ENCODE measurements around the gene STT3B.

The STT3B gene

DNA sequence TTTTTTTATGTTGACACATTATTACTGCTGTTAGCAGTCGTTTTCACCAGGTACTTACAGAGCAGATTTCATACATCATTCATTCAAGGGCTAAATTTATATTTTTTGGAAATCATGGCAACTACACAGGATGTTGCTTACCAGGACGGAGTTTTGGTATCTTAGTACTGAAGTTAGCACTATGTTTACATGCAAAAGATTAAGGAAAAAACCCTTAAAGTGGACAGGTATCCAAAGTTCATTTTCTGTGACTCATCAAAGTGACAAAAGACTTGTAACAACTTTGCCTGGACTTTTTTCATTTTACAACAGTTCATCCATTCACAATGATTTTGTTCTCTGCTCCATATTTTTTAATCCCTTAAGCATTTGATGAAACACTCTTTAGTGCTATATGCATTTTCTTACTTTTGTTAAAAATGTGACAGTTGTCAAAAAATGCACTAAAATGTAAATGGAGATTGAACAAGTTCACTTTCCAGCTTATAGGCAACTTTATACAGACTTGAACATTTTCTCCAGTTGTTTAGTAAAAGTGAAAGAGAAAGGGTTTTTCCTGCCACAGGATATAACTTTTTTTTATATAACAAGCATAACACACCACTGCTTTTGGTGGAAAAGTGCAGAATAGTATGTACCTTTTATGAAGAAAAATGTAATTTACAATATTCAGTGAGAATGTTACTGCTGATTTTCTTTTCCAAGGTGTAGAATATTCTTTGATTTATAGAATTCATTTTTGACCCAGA lies 104.1 kb downstream of the STT3B start:
- no peak overlapping the region for H3K4me3 ChIP-seq (ENCODE audit: low read depth, low read length)

DNA sequence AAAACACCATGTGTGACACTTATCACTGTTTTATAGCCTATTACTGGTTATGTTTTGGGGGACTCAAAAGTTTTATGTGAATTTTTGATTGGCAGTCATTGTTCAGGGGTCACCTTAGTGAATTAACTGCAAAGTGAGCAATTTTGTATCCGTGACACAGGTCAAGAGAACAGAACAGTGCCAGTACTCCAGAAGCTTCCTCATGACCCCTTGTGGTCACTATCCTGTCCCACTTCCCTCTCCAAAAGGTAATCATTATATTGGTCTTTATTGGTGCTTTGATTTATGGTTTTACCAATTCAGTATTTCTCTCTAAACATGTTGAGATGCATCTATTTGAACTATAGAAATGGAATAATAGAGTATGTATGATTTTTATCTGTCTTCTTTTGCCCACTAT lies 107.1 kb downstream of the STT3B start:
- H3K4me3 ChIP-seq (ENCODE audit: low read depth, low read length): no peak overlapping the region

DNA sequence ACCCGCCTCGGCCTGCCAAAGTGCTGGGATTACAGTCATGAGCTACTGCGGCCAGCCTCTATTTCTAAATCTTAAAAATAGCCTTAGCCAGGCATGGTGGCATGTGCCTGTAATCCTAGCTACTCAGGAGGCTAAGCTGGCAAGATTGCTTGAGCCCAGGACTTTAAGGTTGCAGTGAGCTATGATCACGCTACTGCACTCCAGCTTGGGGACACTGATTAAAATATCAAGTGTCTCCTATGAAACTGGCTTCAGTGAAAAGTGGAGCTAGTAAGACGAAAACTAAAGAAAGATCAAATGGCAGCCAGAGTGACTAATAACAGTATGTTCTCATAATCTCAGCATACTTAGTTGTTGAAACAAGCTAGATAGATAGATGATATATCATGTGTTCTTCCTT lies 112.5 kb downstream of the STT3B start:
- H3K4me3 ChIP-seq (ENCODE audit: low read depth, low read length): no peak overlapping the region

DNA sequence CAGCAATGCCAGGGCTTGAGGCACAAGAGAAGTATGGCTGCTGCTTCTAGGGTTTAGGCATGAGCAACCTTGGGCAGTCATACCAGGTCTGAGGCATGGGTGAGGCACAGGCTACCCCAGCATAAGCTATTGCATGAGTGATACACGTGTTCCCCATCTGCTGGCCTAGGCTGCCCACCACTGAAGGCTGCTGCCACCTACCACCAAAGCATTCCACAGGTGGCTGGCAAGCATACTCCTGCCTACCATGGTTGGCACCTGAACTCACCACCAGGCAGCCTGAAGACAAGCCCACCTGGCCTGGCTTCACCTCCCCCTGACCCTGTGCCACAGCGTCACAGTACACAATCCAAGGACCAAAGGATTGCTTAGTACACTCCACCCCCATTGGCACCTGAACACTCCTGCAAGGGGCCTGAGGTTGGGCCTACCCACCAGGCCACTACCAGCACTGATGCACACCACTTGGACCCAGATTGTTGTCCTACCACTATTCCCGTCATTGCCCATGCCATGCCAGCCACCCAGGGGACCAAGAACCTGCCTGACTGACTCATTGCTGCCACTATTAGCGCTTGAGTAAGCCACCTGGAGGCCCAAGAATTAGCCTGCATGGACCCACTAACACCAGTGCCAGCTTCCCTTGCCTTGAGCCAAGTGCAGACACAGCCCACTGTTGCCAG lies 115.7 kb downstream of the STT3B start:
- no peak overlapping the region for H3K4me3 ChIP-seq (ENCODE audit: low read depth, low read length)

DNA sequence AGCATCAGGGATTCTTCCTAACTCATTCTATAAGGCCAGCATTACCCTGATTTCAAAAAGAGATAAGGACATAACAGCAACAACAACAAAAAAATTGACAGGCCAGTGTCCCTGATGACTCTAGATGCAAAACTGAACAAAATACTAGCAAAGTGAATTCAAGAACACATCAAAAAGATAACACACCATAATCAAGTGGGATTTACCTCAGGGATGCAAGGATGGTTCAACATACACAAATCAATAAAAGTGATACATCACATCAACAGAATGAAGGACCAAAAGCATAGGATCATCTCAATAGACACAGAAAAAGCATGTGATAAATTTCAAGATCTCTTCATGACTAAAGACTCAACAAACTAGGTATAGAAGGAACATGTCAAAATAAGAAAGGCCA lies 119.6 kb downstream of the STT3B start:
- no peak overlapping the region for H3K4me3 ChIP-seq (ENCODE audit: low read depth, low read length)

DNA sequence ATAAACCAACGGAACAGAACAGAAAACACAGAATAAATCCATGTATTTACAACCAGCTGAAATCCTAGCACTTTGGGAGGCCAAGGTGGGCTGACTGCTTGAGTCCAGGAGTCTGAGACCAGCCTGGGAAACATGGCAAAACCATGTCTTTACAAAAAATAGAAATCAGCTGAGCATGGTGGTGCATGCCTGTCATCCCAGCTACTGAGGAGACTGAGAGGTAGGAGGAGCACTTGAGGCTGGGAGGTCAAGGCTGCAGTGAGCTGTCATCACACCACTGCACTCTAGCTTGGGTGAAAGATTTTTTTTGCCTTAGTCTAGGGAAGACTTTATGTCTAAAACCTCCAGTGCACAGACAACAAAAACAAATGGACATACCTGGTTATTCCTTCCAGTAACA lies 120.7 kb downstream of the STT3B start:
- no peak overlapping the region for H3K4me3 ChIP-seq (ENCODE audit: low read depth, low read length)

DNA sequence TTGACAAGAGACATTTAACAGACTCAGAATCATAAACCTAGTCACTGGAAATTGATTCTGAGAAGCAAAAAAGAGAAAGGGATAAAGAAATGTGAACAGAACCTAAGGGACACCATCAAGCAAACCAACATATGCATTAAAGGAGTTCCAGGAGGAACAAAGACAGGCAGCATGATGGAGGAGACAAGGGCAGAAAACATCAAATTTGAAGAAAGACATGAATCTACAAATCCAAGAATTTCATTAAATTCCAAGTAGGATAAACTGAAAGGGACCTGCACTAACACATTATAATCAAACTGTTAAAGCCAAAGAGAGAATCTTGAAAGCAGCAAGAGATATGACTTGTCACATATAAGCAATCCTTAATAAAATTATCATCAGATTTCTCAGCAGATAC lies 122.3 kb downstream of the STT3B start:
- H3K4me3 ChIP-seq (ENCODE audit: low read depth, low read length): no peak overlapping the region

DNA sequence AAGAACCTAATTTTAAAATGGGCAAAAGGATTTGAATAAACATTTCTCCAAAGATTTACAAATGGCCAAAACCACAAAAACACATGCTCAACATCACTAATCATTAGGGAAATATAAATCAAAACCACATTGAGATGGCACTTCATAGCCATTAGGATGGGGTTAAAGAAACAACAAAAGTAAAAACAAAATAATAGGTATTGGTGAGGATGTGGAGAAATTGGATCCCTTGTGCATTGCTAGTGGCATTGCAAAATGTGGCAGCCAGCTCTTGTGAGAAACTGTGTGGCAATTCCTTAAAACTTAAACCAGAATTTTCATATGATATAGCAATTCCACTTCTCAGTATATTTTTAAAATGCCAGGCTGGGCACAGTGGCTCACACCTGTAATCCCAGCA lies 126.5 kb downstream of the STT3B start:
- H3K4me3 ChIP-seq (ENCODE audit: low read depth, low read length): no peak overlapping the region

DNA sequence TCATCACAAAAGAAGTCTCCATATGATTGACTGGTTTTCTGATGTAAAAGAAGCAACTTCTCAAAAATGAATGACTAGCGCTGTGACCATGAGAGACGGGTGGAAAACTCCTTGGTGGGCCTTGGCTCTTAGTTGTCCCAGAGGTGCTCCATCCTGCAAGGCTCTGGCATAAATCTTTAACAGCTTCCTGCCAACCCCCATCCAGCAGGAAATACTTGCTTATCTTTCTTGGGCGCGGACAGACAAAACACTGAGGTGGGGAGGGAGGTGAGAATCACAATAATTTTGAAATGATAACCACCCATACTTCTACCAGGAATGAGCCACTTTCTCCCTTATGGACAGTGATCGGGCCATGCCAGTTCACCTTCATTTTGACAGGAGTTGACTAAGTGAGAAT lies 128.6 kb downstream of the STT3B start:
- H3K4me3 ChIP-seq (ENCODE audit: low read depth, low read length): no peak overlapping the region

DNA sequence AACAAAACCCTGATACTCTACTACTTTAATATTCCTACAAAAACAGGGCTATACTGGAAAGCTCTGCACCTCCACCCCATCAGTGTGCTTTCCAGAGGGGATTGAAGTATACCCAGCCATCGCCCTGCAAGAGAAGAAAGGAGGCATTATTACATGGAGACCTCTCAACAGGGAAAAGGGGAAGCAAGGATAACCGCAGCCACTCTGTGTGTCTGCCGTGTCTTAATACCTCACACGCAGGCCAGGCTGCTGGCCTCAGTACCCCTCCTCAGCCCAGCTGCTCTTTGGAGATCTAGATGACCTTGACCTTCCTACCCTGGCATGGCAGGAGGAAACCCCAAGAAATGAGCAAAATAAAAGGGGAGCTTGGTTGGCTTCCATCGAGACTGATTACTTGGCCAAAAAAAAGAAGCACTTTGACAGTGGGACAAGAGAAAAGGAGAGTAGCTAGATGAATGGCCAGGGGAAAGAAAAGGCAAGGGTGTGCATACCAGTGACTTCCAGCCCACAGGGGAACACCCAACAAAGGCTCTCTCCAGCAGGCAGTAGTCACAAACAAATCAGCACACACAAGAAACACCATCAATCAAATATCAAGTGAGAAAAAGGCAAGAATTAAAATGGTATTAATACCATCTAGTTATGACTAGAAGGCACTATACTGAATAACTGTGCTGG lies 129.4 kb downstream of the STT3B start:
- H3K4me3 ChIP-seq (ENCODE audit: low read depth, low read length): no peak overlapping the region

DNA sequence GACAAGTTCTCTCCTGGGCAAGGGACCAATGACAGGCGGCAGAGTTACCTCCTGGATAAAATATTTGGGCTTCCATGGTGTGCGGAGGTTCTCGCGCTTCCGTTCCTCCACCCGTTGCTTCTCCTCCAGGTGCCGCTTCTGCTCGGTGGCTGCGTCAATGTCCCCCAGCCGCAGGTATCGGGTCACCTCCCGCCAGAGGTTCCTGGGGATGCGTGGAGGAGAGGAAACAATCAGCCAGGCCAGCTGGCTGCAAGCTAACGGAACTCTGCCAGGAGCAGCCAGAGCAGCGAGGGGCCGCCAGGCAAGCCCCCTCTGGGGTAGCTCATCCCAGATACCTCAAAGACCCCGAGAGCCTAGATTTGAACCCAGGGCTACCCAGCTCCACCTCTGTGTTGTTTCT lies 131.3 kb downstream of the STT3B start:
- no peak overlapping the region for H3K4me3 ChIP-seq (ENCODE audit: low read depth, low read length)

DNA sequence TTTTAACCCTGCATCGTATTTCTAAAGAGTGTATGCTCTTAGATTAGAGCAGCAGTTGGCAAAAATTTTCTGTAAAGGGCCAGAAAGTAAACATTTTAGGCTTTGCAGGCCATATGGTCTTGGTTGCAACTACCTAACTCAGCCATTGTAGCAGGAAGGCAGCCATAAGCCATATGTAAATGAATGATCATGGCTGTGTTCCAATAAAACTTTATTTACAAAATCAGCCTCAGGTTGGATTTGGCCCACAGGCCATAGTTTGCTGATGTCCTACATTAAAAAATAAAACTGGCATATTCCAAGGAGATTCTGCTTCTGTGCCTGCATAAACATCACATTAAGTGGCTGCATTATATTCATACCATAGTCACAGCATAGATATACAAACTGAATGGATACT lies 134.9 kb downstream of the STT3B start:
- H3K4me3 ChIP-seq (ENCODE audit: low read depth, low read length): no peak overlapping the region

DNA sequence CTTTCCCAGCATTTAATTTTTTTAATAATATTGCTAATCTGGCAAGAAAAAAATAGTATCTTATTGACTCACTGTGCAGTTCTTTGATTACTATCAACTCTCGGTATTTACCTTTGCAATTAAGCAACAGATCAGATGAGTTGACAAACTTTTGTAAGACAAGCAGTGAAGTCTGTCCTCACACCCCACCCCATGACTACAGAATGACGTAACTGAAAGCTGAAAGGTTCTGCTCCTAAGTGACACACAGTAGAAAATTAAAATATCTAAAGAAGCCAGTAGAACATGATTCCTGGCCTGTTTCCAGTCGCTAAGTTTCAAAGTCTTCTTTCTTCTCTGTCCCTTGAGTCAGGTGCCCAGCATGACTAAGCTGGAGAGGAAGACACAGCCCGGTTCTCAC lies 135.5 kb downstream of the STT3B start:
- H3K4me3 ChIP-seq (ENCODE audit: low read depth, low read length): no peak overlapping the region

DNA sequence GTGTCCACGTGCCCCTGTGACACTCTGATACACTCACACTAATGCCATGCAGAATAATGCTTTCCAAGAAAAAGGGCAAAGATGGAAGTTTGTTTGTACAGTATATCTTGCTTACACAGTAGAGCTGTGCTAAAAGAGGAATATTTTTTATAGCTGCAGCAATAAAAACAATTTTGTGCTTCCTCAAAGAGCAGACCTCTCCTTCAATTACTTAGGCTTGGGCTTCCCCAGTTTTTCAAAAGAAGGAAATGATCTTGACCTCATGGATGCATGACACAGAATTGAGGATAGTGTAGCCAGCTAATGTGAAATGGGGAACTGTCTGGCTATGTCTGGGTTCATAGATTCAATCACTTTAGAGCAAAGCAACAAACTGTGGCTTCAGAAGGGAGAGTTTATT lies 137.4 kb downstream of the STT3B start:
- H3K4me3 ChIP-seq (ENCODE audit: low read depth, low read length): no peak overlapping the region

DNA sequence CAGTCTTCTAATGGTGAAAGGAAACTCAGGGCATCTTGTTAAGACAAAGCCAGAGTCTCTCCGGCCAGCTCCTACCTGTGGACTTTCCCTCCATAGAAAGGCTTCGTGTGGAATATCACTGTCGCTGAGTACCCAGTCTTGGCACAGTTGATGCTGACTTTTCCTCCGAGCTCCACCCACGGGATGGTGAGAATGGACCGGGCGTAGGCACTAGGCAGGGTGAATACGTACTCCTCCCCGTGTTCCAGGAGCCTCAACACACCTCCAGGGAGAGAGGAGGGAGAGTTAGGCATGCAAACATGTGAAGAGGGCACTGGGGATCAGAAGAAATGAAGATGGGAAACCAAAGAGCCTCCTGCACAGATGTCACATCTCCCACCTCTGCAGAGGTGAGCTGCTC lies 138.0 kb downstream of the STT3B start:
- H3K4me3 ChIP-seq (ENCODE audit: low read depth, low read length): no peak overlapping the region

DNA sequence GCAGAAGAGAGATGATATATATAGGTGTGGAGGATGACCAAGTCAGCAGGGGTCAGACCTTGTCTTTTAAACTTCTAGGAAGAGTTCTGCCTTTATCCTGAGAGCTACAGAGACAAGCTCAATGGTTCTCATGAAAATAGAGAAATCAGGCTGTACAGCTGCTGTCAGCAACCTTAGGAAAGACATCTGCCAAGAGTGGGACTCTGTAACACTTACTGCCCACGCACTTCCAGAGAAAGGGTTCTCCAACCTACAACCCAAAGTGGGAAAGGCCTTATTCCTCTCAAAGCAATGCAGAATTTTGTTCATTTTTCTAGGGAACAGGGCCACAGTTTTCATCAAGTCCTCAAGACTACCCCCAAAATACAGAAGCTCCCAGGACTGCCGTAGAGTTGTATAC lies 138.7 kb downstream of the STT3B start:
- no peak overlapping the region for H3K4me3 ChIP-seq (ENCODE audit: low read depth, low read length)

DNA sequence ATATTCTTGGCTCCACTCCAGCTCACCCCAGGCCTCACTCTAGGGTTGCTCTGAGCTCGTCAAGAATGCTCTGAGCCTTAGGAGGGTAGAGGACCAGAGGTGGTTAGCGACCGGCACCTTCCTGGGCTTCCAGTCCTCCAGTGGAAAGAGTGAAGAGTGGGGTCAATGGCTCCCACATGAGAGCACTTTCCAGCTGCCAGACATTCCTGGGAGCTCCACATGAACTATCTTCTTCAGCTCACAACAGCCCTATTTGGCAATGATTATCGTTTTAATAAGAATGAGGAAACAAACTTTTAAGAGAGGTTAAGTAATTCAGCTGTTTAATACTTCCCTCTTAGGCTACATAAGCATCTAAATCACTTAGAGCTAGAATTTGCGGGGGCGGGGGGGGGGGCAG lies 139.3 kb downstream of the STT3B start:
- no peak overlapping the region for H3K4me3 ChIP-seq (ENCODE audit: low read depth, low read length)

DNA sequence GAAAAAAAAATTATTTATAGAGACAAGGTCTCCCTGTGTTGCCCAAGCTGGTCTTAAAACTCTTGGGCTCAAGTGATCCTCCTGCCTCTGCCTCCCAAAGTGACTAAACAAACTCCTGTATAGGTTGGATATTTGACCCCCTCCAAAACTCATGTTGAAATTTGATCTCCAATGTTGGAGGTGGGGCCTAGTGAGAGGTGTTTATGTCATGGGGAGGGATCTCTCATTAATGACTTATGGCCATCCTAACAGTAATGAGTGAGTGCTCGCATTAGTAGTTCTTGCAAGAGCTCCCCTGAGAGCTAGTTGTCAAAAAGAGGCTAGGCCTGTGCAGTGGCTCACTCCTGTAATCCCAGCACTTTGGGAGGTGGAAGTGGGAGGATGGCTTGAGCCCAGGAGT lies 141.2 kb downstream of the STT3B start:
- no peak overlapping the region for H3K4me3 ChIP-seq (ENCODE audit: low read depth, low read length)

DNA sequence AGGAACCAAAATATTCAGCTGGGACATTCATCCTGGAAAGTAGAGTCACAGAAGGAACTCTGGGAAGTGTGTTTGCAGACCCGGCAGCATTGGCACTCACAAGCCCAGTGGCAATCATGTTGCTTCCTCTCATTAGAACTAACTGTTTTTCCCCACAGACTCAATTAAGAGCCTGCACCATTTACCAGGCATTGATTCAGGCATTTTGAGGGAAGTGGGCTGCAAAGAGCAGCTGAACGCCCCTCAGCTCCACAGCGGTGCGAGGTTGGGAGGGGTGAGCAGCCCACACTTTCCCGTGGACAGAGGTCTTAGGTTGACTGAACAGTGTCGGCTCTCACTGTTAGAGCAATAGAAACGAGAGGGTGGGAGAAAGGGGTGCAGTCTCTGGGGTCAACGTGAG lies 143.8 kb downstream of the STT3B start:
- no peak overlapping the region for H3K4me3 ChIP-seq (ENCODE audit: low read depth, low read length)

DNA sequence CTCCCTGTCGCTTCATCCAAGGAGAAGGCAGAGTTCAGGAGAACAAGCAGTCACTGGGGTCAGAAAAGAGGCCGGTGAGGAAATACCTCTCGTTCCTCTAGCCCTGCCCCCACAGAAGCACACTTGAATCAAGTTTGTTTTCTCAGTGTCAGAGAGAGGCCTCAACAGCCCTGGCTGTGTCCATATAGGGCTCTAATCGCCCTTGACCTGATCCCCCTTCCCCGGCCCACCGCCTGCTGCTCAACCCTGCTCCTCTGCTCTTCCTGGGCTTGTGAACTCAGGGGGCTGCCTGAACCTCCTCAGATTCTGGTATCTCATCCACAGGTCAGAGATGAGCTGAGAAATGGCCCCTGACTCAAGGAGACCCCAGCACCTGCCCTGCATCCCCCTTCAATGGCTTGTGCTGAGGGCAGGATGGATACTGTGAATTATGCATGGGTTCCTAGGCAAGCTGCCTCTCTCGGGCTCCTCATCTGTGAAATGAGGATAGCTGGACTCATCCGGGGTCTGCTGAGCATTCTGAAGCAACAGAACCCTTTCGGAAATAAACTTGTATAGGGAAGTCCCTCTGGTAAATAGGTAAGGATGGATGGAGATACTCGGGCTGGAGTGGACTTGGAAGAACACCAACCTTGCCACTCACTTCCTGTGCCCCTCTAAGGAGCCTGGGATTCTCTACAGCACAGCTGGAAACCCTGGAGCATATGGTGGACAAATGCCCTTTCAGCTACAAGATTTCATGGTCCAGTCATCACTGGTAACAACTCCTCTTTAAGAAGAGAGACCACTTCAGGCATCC lies 147.5 kb downstream of the STT3B start:
- H3K4me3 ChIP-seq (ENCODE audit: low read depth, low read length): no peak overlapping the region

Measured in iPS-11a (cell line).